GM12801 (cell line): ENCODE data around the gene LRRC46.

Experiments
- CTCF ChIP-seq: IDR thresholded peaks from one replicate; pipeline ENCODE4 v1.5.1; 2011; ENCODE audit warnings: control low read depth; ENCODE audit not compliant: insufficient read length; ENCODE audit errors: extremely low read depth

The LRRC46 gene

GRCh38 chr17:47831003-47831933, at the start of gene LRRC46, which contains the start of gene MRPL10:
Gene LRRC46 (plus strand): TSS chr17:47831670. CDS start chr17:47831990, 320 bp downstream.
Gene MRPL10 (minus strand): TSS chr17:47831541. CDS start chr17:47831511, 30 bp downstream.
- no peak for TF ChIP-seq CTCF

- no peak for TF ChIP-seq CTCF
These were observed 45.8 kb upstream of the LRRC46 start for GRCh38 chr17:47785538-47786123.

GRCh38 chr17:47789611-47790561, 41.6 kb upstream of the LRRC46 start:
- TF ChIP-seq CTCF, result no peak

GRCh38 chr17:47791025-47791424, 40.4 kb upstream of the LRRC46 start:
- TF ChIP-seq CTCF, result no peak

- TF ChIP-seq CTCF, result no peak
These were observed 39.0 kb upstream of the LRRC46 start for GRCh38 chr17:47792457-47792856.

GRCh38 chr17:47792979-47793378, 38.5 kb upstream of the LRRC46 start:
- TF ChIP-seq CTCF, result no peak
